Measurements from ENCODE around the gene VIPAS39. TPM values are rescaled to one million over a fixed set of nuclear protein-coding genes. Genes with fewer than 3 reads are reported as not detected.

The VIPAS39 gene
- total RNA-seq, 2 donors from 2014 or later = 11.9 to 15.7 TPM

- intact Hi-C loops (cut with DNase I) = no loop called here
- DNase-seq (ENCODE audit: low spot score) = no peak
Observed at GRCh38 chr14:77474479-77475177, 17.2 kb upstream of the VIPAS39 start.

GRCh38 chr14:77473921-77474320 is 16.5 kb upstream of the VIPAS39 start:
- intact Hi-C loops (cut with DNase I) = no loop called here
- DNase-seq (ENCODE audit: low spot score) = no peak

- no peak for DNase-seq (ENCODE audit: low spot score)
- intact Hi-C loops (cut with DNase I) = no loop called here
Observed at GRCh38 chr14:77470224-77470870, 12.9 kb upstream of the VIPAS39 start.

GRCh38 chr14:77469539-77469938 is 12.1 kb upstream of the VIPAS39 start:
- no peak for DNase-seq (ENCODE audit: low spot score)
- intact Hi-C loops (cut with DNase I) = no loop called here

- DNase-seq (ENCODE audit: low spot score) = no peak
- intact Hi-C loops (cut with DNase I) = no loop called here
Observed at GRCh38 chr14:77469067-77469505, 11.7 kb upstream of the VIPAS39 start.

- intact Hi-C loops (cut with DNase I) = no loop called here
- no peak for DNase-seq (ENCODE audit: low spot score)
Observed at GRCh38 chr14:77467801-77468200, 10.4 kb upstream of the VIPAS39 start.

GRCh38 chr14:77459072-77459723 is 1.8 kb upstream of the VIPAS39 start:
- intact Hi-C loops (cut with DNase I) = loop anchor here (5.0 to 10.0 kb wide), 2 partner anchors 86 to 93 kb away; no protein-coding TSS in a partner anchor
- DNase-seq (ENCODE audit: low spot score) = no peak

- no peak for DNase-seq (ENCODE audit: low spot score)
- intact Hi-C loops (cut with DNase I) = loop anchor here (5.0 to 10.0 kb wide), 2 partner anchors 86 to 94 kb away; no protein-coding TSS in a partner anchor
Observed at GRCh38 chr14:77458249-77458950, 999 bp upstream of the VIPAS39 start.

GRCh38 chr14:77457115-77457521 is 283 bp downstream of the VIPAS39 start:
- intact Hi-C loops (cut with DNase I) = loop anchor here (5.0 to 10.0 kb wide), 2 partner anchors 88 to 95 kb away; no protein-coding TSS in a partner anchor
- no peak for DNase-seq (ENCODE audit: low spot score)

- intact Hi-C loops (cut with DNase I) = loop anchor here (5.0 to 10.0 kb wide), 2 partner anchors 89 to 96 kb away; no protein-coding TSS in a partner anchor
- DNase-seq (ENCODE audit: low spot score) = no peak
Observed at GRCh38 chr14:77455966-77456640, 1.3 kb downstream of the VIPAS39 start.

- intact Hi-C loops (cut with DNase I) = no loop called here
Observed at GRCh38 chr14:77442196-77442595, 15.2 kb downstream of the VIPAS39 start.

GRCh38 chr14:77439861-77440260 is 17.5 kb downstream of the VIPAS39 start:
- no peak for DNase-seq (ENCODE audit: low spot score)
- intact Hi-C loops (cut with DNase I) = no loop called here

More at GRCh38 chr14:77442196-77442595, 15.2 kb downstream of the VIPAS39 start:
- no peak for DNase-seq (ENCODE audit: low spot score)

GRCh38 chr14:77438596-77438995 is 18.8 kb downstream of the VIPAS39 start:
- DNase-seq (ENCODE audit: low spot score) = no peak
- intact Hi-C loops (cut with DNase I) = no loop called here

- no peak for DNase-seq (ENCODE audit: low spot score)
- intact Hi-C loops (cut with DNase I) = no loop called here
Observed at GRCh38 chr14:77436042-77436441, 21.4 kb downstream of the VIPAS39 start.

GRCh38 chr14:77426396-77426795 is 31.0 kb downstream of the VIPAS39 start:
- intact Hi-C loops (cut with DNase I) = no loop called here
- DNase-seq (ENCODE audit: low spot score) = no peak

- intact Hi-C loops (cut with DNase I) = no loop called here
- DNase-seq (ENCODE audit: low spot score) = no peak
Observed at GRCh38 chr14:77424862-77425261, 32.5 kb downstream of the VIPAS39 start.

GRCh38 chr14:77423423-77423822 is 34.0 kb downstream of the VIPAS39 start, which contains the start of gene NOXRED1:
TSS of gene NOXRED1 (minus strand) at chr14:77423523. CDS start at chr14:77422889, 634 bp downstream.
- intact Hi-C loops (cut with DNase I) = no loop called here
- no peak for DNase-seq (ENCODE audit: low spot score)

- no peak for DNase-seq (ENCODE audit: low spot score)
- intact Hi-C loops (cut with DNase I) = no loop called here
Observed at GRCh38 chr14:77421201-77421600, 36.2 kb downstream of the VIPAS39 start.

- DNase-seq (ENCODE audit: low spot score) = no peak
- intact Hi-C loops (cut with DNase I) = no loop called here
Observed at GRCh38 chr14:77416836-77417235, 40.6 kb downstream of the VIPAS39 start.

Data from posterior vena cava (tissue), 2 donors.